Retina (tissue), 1 donor: ENCODE data around the gene APOA4.
A peak's percentile ranks its signal among the peaks of the same experiment; 100 is the strongest.
"Not testable (repeated sequence)": the region's sequence is repeated elsewhere in the genome, so short reads cannot be mapped to it uniquely, and the experiment has no call there.

ENCODE experiments used
- DNase-seq: peaks from one replicate; pipeline ENCODE4 v3.0.0-alpha.2; 2016

APOA4 gene

GRCh38 chr11:116847612-116848011 is 24.5 kb upstream of the APOA4 start:
- no peak for DNase-seq

GRCh38 chr11:116844722-116845121 is 21.6 kb upstream of the APOA4 start:
- DNase-seq: no peak

GRCh38 chr11:116843661-116844060 is 20.6 kb upstream of the APOA4 start:
- no peak for DNase-seq

GRCh38 chr11:116842909-116843308 is 19.8 kb upstream of the APOA4 start:
- no peak for DNase-seq

GRCh38 chr11:116842117-116842516 is 19.0 kb upstream of the APOA4 start:
- no peak for DNase-seq

- DNase-seq: no peak
Measured at GRCh38 chr11:116840746-116841296, 17.7 kb upstream of the APOA4 start.

- no peak for DNase-seq
Measured at GRCh38 chr11:116840224-116840745, 17.2 kb upstream of the APOA4 start.

GRCh38 chr11:116838321-116839084 is 15.4 kb upstream of the APOA4 start:
- no peak for DNase-seq

- DNase-seq: peak; percentile 29
Measured at GRCh38 chr11:116837231-116838091, 14.4 kb upstream of the APOA4 start, which contains the start of gene APOA1. Gene APOA1 (minus strand): TSS chr11:116837622. CDS start chr11:116837387, 235 bp downstream.

GRCh38 chr11:116836632-116836991 is 13.5 kb upstream of the APOA4 start:
- DNase-seq: no peak

GRCh38 chr11:116835791-116836631 is 12.9 kb upstream of the APOA4 start:
- peak; percentile 98 for DNase-seq

GRCh38 chr11:116835042-116835772 is 12.1 kb upstream of the APOA4 start:
- no peak for DNase-seq

- not testable (repeated sequence) for DNase-seq
Measured at GRCh38 chr11:116834535-116835041, 11.5 kb upstream of the APOA4 start.

- DNase-seq: no peak
Measured at GRCh38 chr11:116833816-116834534, 10.9 kb upstream of the APOA4 start.

- DNase-seq: no peak
Measured at GRCh38 chr11:116833491-116833815, 10.3 kb upstream of the APOA4 start.

GRCh38 chr11:116832350-116833290 is 9.5 kb upstream of the APOA4 start:
- no peak for DNase-seq

- DNase-seq: no peak
Measured at GRCh38 chr11:116831790-116832349, 8.8 kb upstream of the APOA4 start.

GRCh38 chr11:116830184-116830912 is 7.2 kb upstream of the APOA4 start:
- no peak for DNase-seq
